Activated T-cell treated with anti-CD3 and anti-CD28 coated beads, Interleukin-2, amount 50 U/mL, for 24 hours (primary cell): Measurements from ENCODE around the gene AGRN.

Source experiments
- DNase-seq: peaks from one replicate; pipeline ENCODE4 v3.0.0-alpha.2; 2020
- H3K27ac Mint-ChIP-seq: 2 replicates; pipeline ENCODE4 v1.8.0; 2020; ENCODE audit warnings: mild to moderate bottlenecking, mixed read lengths
- H3K27me3 Mint-ChIP-seq: 2 replicates; pipeline ENCODE4 v1.8.0; 2020; ENCODE audit warnings: mixed read lengths
- H3K36me3 Mint-ChIP-seq: 2 replicates; pipeline ENCODE4 v1.8.0; 2020; ENCODE audit warnings: low read depth, mixed read lengths
- H3K4me1 Mint-ChIP-seq: 2 replicates; pipeline ENCODE4 v1.8.0; 2020; ENCODE audit warnings: low read depth, mixed read lengths
- H3K4me3 Mint-ChIP-seq: 2 replicates; pipeline ENCODE4 v1.8.0; 2020; ENCODE audit warnings: mild to moderate bottlenecking, moderate library complexity, mixed read lengths
- H3K9me3 Mint-ChIP-seq: 2 replicates; pipeline ENCODE4 v1.8.0; 2020; ENCODE audit warnings: mixed read lengths

AGRN gene

GRCh38 chr1:1043411-1043810 lies 23.5 kb downstream of the AGRN start:
- Mint-ChIP-seq H3K4me1 (peaks cover 17% of the 10 kb centered on the region), H3K9me3 (no peaks in the 10 kb centered on the region), H3K27ac (no peak overlapping the region), H3K27me3 (peaks cover 14% of the 10 kb centered on the region), H3K36me3 (peaks cover 8% of the 10 kb centered on the region), H3K4me3 (no peak overlapping the region)
- DNase-seq, result no peak

GRCh38 chr1:1043921-1044320 lies 24.0 kb downstream of the AGRN start:
- peaks cover 12% of the 10 kb centered on the region for H3K4me1 Mint-ChIP-seq
- H3K27me3 Mint-ChIP-seq, result peaks cover 9% of the 10 kb centered on the region
- H3K27ac Mint-ChIP-seq, result no peak overlapping the region
- H3K9me3 Mint-ChIP-seq, result no peaks in the 10 kb centered on the region
- no peak overlapping the region for H3K4me3 Mint-ChIP-seq
- H3K36me3 Mint-ChIP-seq, result peaks cover 8% of the 10 kb centered on the region
- DNase-seq, result no peak

GRCh38 chr1:1044455-1045078 lies 24.6 kb downstream of the AGRN start:
- Mint-ChIP-seq H3K4me3 (no peak overlapping the region), H3K36me3 (peaks cover 8% of the 10 kb centered on the region), H3K27ac (no peak overlapping the region), H3K27me3 (peaks cover 3% of the 10 kb centered on the region), H3K4me1 (peaks cover 5% of the 10 kb centered on the region), H3K9me3 (no peaks in the 10 kb centered on the region)
- DNase-seq, result no peak

GRCh38 chr1:1045129-1045528 lies 25.2 kb downstream of the AGRN start:
- H3K4me1 Mint-ChIP-seq, result peaks cover under 1% of the 10 kb centered on the region
- DNase-seq, result no peak
- no peaks in the 10 kb centered on the region for H3K9me3 Mint-ChIP-seq
- no peak overlapping the region for H3K27ac Mint-ChIP-seq
- H3K27me3 Mint-ChIP-seq, result no peaks in the 10 kb centered on the region
- H3K36me3 Mint-ChIP-seq, result peaks cover 8% of the 10 kb centered on the region
- H3K4me3 Mint-ChIP-seq, result no peak overlapping the region

GRCh38 chr1:1046243-1046642 lies 26.3 kb downstream of the AGRN start:
- H3K27me3 Mint-ChIP-seq, result no peaks in the 10 kb centered on the region
- H3K36me3 Mint-ChIP-seq, result peaks cover 8% of the 10 kb centered on the region
- H3K4me1 Mint-ChIP-seq, result no peaks in the 10 kb centered on the region
- H3K4me3 Mint-ChIP-seq, result no peak overlapping the region
- H3K27ac Mint-ChIP-seq, result no peak overlapping the region
- DNase-seq, result no peak
- no peaks in the 10 kb centered on the region for H3K9me3 Mint-ChIP-seq

GRCh38 chr1:1046767-1047166 lies 26.8 kb downstream of the AGRN start:
- DNase-seq, result no peak
- no peaks in the 10 kb centered on the region for H3K4me1 Mint-ChIP-seq
- H3K9me3 Mint-ChIP-seq, result no peaks in the 10 kb centered on the region
- H3K27ac Mint-ChIP-seq, result no peak overlapping the region
- peaks cover 8% of the 10 kb centered on the region for H3K36me3 Mint-ChIP-seq
- no peak overlapping the region for H3K4me3 Mint-ChIP-seq
- H3K27me3 Mint-ChIP-seq, result no peaks in the 10 kb centered on the region

GRCh38 chr1:1047407-1047806 lies 27.5 kb downstream of the AGRN start:
- DNase-seq, result no peak
- Mint-ChIP-seq H3K9me3 (no peaks in the 10 kb centered on the region), H3K4me3 (no peak overlapping the region), H3K4me1 (no peaks in the 10 kb centered on the region), H3K27me3 (no peaks in the 10 kb centered on the region), H3K36me3 (peaks cover 8% of the 10 kb centered on the region), H3K27ac (no peak overlapping the region)

- no peaks in the 10 kb centered on the region for H3K9me3 Mint-ChIP-seq
- H3K4me3 Mint-ChIP-seq, result no peak overlapping the region
- H3K27ac Mint-ChIP-seq, result no peak overlapping the region
- no peaks in the 10 kb centered on the region for H3K27me3 Mint-ChIP-seq
- H3K36me3 Mint-ChIP-seq, result peaks cover 8% of the 10 kb centered on the region
- DNase-seq, result no peak
- no peaks in the 10 kb centered on the region for H3K4me1 Mint-ChIP-seq
Observed at GRCh38 chr1:1047963-1048362, 28.0 kb downstream of the AGRN start.

- Mint-ChIP-seq H3K4me3 (no peak overlapping the region), H3K9me3 (no peaks in the 10 kb centered on the region), H3K27ac (no peak overlapping the region), H3K4me1 (no peaks in the 10 kb centered on the region), H3K36me3 (peaks cover 8% of the 10 kb centered on the region), H3K27me3 (no peaks in the 10 kb centered on the region)
- no peak for DNase-seq
Observed at GRCh38 chr1:1048765-1049164, 28.8 kb downstream of the AGRN start.

- Mint-ChIP-seq H3K4me3 (no peak overlapping the region), H3K27ac (no peak overlapping the region), H3K4me1 (no peaks in the 10 kb centered on the region), H3K36me3 (peaks cover 8% of the 10 kb centered on the region), H3K9me3 (no peaks in the 10 kb centered on the region), H3K27me3 (no peaks in the 10 kb centered on the region)
- no peak for DNase-seq
Observed at GRCh38 chr1:1049318-1050165, 29.6 kb downstream of the AGRN start.

- Mint-ChIP-seq H3K27ac (no peak overlapping the region), H3K9me3 (no peaks in the 10 kb centered on the region), H3K27me3 (no peaks in the 10 kb centered on the region), H3K4me1 (no peaks in the 10 kb centered on the region), H3K36me3 (peaks cover 9% of the 10 kb centered on the region), H3K4me3 (no peak overlapping the region)
- DNase-seq, result no peak
Observed at GRCh38 chr1:1050577-1051052, 30.7 kb downstream of the AGRN start.

- no peak overlapping the region for H3K4me3 Mint-ChIP-seq
- no peak overlapping the region for H3K27ac Mint-ChIP-seq
- no peak for DNase-seq
- peaks cover 2% of the 10 kb centered on the region for H3K27me3 Mint-ChIP-seq
- H3K4me1 Mint-ChIP-seq, result no peaks in the 10 kb centered on the region
- peaks cover 5% of the 10 kb centered on the region for H3K36me3 Mint-ChIP-seq
- H3K9me3 Mint-ChIP-seq, result no peaks in the 10 kb centered on the region
Observed at GRCh38 chr1:1051127-1051810, 31.3 kb downstream of the AGRN start.

GRCh38 chr1:1052003-1052840 lies 32.3 kb downstream of the AGRN start:
- Mint-ChIP-seq H3K9me3 (no peaks in the 10 kb centered on the region), H3K4me3 (no peak overlapping the region), H3K27ac (no peak overlapping the region), H3K27me3 (peaks cover 7% of the 10 kb centered on the region), H3K36me3 (peaks cover 2% of the 10 kb centered on the region), H3K4me1 (no peaks in the 10 kb centered on the region)
- no peak for DNase-seq

- H3K36me3 Mint-ChIP-seq, result peaks cover 1% of the 10 kb centered on the region
- no peak overlapping the region for H3K27ac Mint-ChIP-seq
- H3K9me3 Mint-ChIP-seq, result no peaks in the 10 kb centered on the region
- no peak for DNase-seq
- no peaks in the 10 kb centered on the region for H3K4me1 Mint-ChIP-seq
- H3K4me3 Mint-ChIP-seq, result no peak overlapping the region
- H3K27me3 Mint-ChIP-seq, result peaks cover 14% of the 10 kb centered on the region
Observed at GRCh38 chr1:1053022-1053421, 33.1 kb downstream of the AGRN start.
